Muscle layer of colon (tissue), 2 donors: ENCODE data around the gene DYRK1B.
A peak's percentile ranks its signal among the peaks of the same experiment; 100 is the strongest.

Experiments used
- H3K27ac ChIP-seq: one replicate; pipeline ENCODE4 v1.7.0; 2013; ENCODE audit warnings: low read depth, mild to moderate bottlenecking, low read length, moderate library complexity
- H3K27me3 ChIP-seq, 2 donors: one replicate each; pipeline ENCODE4 v1.7.0; 2013; ENCODE audit warnings: low read length in 2 of 2, mild to moderate bottlenecking in 2 of 2; ENCODE audit not compliant: insufficient read depth in 2 of 2, control insufficient read depth in 1 of 2
- H3K36me3 ChIP-seq: one replicate; pipeline ENCODE4 v1.7.0; 2013; ENCODE audit warnings: mild to moderate bottlenecking, low read length; ENCODE audit not compliant: insufficient read depth
- H3K4me1 ChIP-seq: one replicate; pipeline ENCODE4 v1.7.0; 2013; ENCODE audit warnings: mild to moderate bottlenecking, low read length; ENCODE audit not compliant: insufficient read depth
- H3K4me3 ChIP-seq, 2 donors: one replicate each; pipeline ENCODE4 v1.7.0; 2013; ENCODE audit warnings: low read length in 2 of 2, low read depth in 1 of 2, mild to moderate bottlenecking in 1 of 2, moderate library complexity in 1 of 2
- H3K9ac ChIP-seq: one replicate; pipeline ENCODE4 v1.7.0; 2013; ENCODE audit warnings: low read length
- H3K9me3 ChIP-seq: one replicate; pipeline ENCODE4 v1.7.0; 2013; ENCODE audit warnings: mild to moderate bottlenecking, low read length
- donor health status: abdominal sarcoma.
- donor health status: Adenocarcinoma of cecum.

DYRK1B gene

GRCh38 chr19:39850892-39851291, 16.9 kb upstream of the DYRK1B start:
- no peaks in the 10 kb centered on the region for H3K27me3 ChIP-seq
- H3K4me3 ChIP-seq = no peak overlapping the region
- H3K9ac ChIP-seq = no peak overlapping the region
- H3K36me3 ChIP-seq = no peaks in the 10 kb centered on the region
- H3K4me1 ChIP-seq = peaks cover 11% of the 10 kb centered on the region
- H3K27ac ChIP-seq = no peak overlapping the region
- no peaks in the 10 kb centered on the region for H3K9me3 ChIP-seq

GRCh38 chr19:39848392-39848791, 14.4 kb upstream of the DYRK1B start:
- no peak overlapping the region for H3K9ac ChIP-seq
- H3K36me3 ChIP-seq = no peaks in the 10 kb centered on the region
- H3K4me3 ChIP-seq = no peak overlapping the region
- H3K27ac ChIP-seq = no peak overlapping the region
- peaks cover 31% of the 10 kb centered on the region for H3K4me1 ChIP-seq
- H3K27me3 ChIP-seq = no peaks in the 10 kb centered on the region
- H3K9me3 ChIP-seq = no peaks in the 10 kb centered on the region

DNA sequence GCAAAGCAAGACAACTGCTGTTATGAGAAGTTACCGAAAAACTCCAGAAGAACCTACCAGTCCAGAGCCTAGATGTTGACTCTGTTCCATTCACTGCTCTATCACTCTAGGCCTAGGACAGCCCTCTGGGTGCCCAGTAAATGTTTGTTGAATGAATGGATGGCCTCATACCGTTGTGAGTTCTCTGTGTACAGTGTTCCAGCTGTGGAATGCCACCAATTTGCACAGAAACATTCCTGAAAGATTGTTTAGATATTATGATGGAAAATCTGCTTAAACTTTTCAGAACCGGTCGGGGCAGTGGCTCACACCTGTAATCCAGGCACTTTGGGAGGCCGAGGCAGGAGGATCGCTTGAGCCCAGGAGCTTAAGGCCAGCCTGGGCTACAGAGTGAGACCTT, 13.6 kb upstream of the DYRK1B start:
- H3K27ac ChIP-seq = no peak overlapping the region

DNA sequence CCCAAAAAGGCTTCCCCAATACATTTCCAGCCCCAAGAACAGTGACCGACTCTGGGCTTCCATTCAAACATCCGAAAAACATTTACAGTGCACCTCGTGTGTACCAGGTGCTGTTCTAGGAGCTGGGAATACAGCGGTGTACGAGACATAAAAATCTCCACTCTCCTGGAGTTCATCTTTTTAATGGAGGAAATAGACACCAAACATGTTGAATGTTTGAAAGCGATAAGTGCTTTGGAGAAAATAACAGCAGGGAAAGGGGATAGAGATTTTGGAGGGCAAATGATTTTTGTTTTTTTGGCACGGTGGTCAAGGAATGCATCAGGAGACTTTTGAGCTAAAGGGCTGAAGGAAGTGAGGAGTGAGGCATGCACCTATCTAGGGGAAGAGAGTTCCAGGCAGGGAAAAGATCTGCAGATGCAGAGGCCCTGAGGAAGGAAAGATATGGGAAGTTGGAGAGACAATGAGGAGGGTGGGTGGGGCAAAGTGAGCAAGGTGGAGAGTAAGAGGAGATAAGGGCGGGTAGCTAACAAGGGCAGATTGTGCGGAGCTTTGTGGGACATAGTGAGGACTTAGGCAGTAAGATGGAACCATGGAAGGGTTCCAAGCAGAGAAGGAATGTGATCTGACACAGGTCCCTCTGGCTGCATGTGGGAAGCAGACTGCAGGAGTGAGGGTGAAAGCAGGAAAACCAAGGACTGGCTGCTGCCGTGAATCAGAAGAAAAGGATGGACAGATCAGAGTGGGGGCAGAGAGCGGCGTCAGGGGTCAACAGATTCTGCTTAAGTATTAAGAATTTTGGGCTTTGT, 12.9 kb upstream of the DYRK1B start:
- Histone ChIP-seq H3K27me3 (no peaks in the 10 kb centered on the region), H3K9ac (peak overlapping the region; percentile 91), H3K4me3 (peak overlapping the region; percentile 80 to 86), H3K4me1 (peaks cover 40% of the 10 kb centered on the region), H3K9me3 (no peaks in the 10 kb centered on the region), H3K36me3 (no peaks in the 10 kb centered on the region), H3K27ac (peak overlapping the region; percentile 77)

More for the DNA sequence above, 13.6 kb upstream of the DYRK1B start:
- Histone ChIP-seq H3K9me3 (no peaks in the 10 kb centered on the region), H3K36me3 (no peaks in the 10 kb centered on the region), H3K9ac (no peak overlapping the region), H3K4me3 (no peak overlapping the region), H3K4me1 (peaks cover 38% of the 10 kb centered on the region), H3K27me3 (no peaks in the 10 kb centered on the region)

- H3K27ac ChIP-seq = peak within 1 kb of the TSS; percentile 81
- no peaks in the 10 kb centered on the region for H3K9me3 ChIP-seq
- peak within 1 kb of the TSS; percentile 80 to 86 for H3K4me3 ChIP-seq
- H3K36me3 ChIP-seq = no peaks in the 10 kb centered on the region
- peaks cover 40% of the 10 kb centered on the region for H3K4me1 ChIP-seq
- peak within 1 kb of the TSS; percentile 91 for H3K9ac ChIP-seq
- H3K27me3 ChIP-seq = no peaks in the 10 kb centered on the region
Observed at GRCh38 chr19:39845933-39846677, 12.1 kb upstream of the DYRK1B start, which contains the start of gene FBL. FBL (minus strand) TSS chr19:39846379; CDS start chr19:39846300, 79 bp downstream.

GRCh38 chr19:39845584-39845932, 11.6 kb upstream of the DYRK1B start:
- peaks cover 40% of the 10 kb centered on the region for H3K4me1 ChIP-seq

GRCh38 chr19:39845172-39845571, 11.2 kb upstream of the DYRK1B start:
- no peaks in the 10 kb centered on the region for H3K27me3 ChIP-seq
- peaks cover 40% of the 10 kb centered on the region for H3K4me1 ChIP-seq
- H3K4me3 ChIP-seq = peak overlapping the region; percentile 80 to 86
- no peaks in the 10 kb centered on the region for H3K36me3 ChIP-seq
- no peak overlapping the region for H3K27ac ChIP-seq
- no peaks in the 10 kb centered on the region for H3K9me3 ChIP-seq
- peak overlapping the region; percentile 78 for H3K9ac ChIP-seq

More at GRCh38 chr19:39845584-39845932, 11.6 kb upstream of the DYRK1B start:
- Histone ChIP-seq H3K9me3 (no peaks in the 10 kb centered on the region), H3K4me3 (peak overlapping the region; percentile 80 to 86), H3K36me3 (no peaks in the 10 kb centered on the region), H3K27ac (peak overlapping the region; percentile 81), H3K27me3 (no peaks in the 10 kb centered on the region), H3K9ac (peak overlapping the region; percentile 78)

- peaks cover 10% of the 10 kb centered on the region for H3K36me3 ChIP-seq
- H3K4me1 ChIP-seq = peaks cover 40% of the 10 kb centered on the region
- no peak overlapping the region for H3K9ac ChIP-seq
- H3K9me3 ChIP-seq = no peaks in the 10 kb centered on the region
- no peak overlapping the region for H3K4me3 ChIP-seq
- H3K27ac ChIP-seq = no peak overlapping the region
- H3K27me3 ChIP-seq = no peaks in the 10 kb centered on the region
Observed at GRCh38 chr19:39843919-39844793, 10.2 kb upstream of the DYRK1B start.

DNA sequence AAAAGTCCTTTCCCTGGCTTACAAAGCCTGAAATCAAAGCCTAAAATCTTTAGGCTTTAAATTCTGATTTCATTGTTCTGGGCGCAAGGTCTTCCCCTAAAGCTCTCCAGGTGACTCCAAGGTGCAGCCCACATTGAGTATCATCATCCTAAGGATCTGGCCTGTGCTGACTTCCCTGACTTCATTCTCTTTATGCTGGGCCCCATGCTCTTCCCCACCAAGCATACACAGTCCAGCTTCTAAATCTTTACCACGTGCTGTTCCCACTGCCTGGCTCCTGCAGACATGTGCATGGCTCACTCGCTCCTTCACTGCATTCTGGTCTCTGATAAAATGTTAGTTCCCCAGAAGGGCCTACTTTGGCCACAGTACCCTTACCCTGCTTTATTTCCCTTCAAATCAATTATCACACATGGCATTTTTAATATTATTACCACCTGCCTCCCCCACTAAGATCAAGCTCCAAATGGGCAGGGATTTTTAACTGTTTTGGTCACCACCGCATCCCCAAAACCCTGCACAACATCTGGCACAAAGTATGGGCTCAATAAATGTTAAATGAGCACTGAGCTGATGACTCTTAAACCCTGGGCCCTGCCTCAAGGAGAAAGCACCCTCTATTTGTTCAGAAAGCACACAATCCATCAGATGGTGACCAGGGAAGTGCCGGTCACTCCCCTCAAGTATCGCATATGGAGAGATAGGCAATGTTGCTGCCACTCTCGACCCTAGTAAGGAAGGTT, 8.9 kb upstream of the DYRK1B start:
- peaks cover 40% of the 10 kb centered on the region for H3K4me1 ChIP-seq
- no peaks in the 10 kb centered on the region for H3K9me3 ChIP-seq
- H3K9ac ChIP-seq = no peak overlapping the region
- peaks cover 22% of the 10 kb centered on the region for H3K36me3 ChIP-seq
- H3K27me3 ChIP-seq = no peaks in the 10 kb centered on the region
- H3K4me3 ChIP-seq = no peak overlapping the region
- H3K27ac ChIP-seq = no peak overlapping the region

GRCh38 chr19:39841041-39841440, 7.1 kb upstream of the DYRK1B start:
- no peaks in the 10 kb centered on the region for H3K9me3 ChIP-seq
- no peaks in the 10 kb centered on the region for H3K27me3 ChIP-seq
- no peak overlapping the region for H3K4me3 ChIP-seq
- H3K4me1 ChIP-seq = peaks cover 29% of the 10 kb centered on the region
- peaks cover 40% of the 10 kb centered on the region for H3K36me3 ChIP-seq
- no peak overlapping the region for H3K27ac ChIP-seq
- no peak overlapping the region for H3K9ac ChIP-seq
